Measurements from ENCODE around the gene RBM4.

GRCh38 chr11:66694056-66694410, 55.5 kb downstream of the RBM4 start:
- TF ChIP-seq CTCF (IDR thresholded peaks at IDR 0.05; ENCODE audit: low read depth, low read length, poor library complexity, severe bottlenecking) (no peak), EZH2phosphoT487 (IDR thresholded peaks at IDR 0.05; ENCODE audit: borderline replicate concordance, low read length) (no peak)
